ENCODE measurements around the gene PPDPF.
A peak's percentile ranks its signal among the peaks of the same experiment; 100 is the strongest.
"Not testable (repeated sequence)": the region's sequence is repeated elsewhere in the genome, so short reads cannot be mapped to it uniquely, and the experiment has no call there.

PPDPF gene

GRCh38 chr20:63547725-63548480, 27.3 kb downstream of the PPDPF start, which contains the start of gene SRMS:
Gene SRMS (minus strand): TSS chr20:63547749. CDS start chr20:63547463, 286 bp downstream.
- no peak for DNase-seq (ENCODE audit: low read depth in 3 of 3, low spot score in 1 of 3)

DNA sequence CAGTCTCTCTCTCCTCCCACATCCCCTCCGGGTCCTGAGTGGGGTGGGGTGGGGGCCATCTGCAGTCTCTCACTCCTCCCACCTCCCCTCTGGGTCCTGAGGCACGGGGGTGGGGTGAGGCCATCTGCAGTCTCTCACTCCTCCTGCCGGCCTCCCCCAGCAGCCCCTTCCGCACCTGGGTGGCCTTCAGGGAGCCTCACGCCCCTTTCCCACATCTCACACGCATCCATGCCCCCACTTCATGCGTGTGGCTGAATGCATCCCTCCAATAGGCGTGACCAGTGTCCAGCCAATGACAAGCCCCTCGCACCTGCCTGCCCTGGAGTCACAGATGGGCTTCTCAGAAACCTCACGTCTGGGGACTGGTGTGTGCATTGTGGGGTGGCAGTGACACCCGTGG, 28.0 kb downstream of the PPDPF start:
- no peak for DNase-seq (ENCODE audit: low read depth in 3 of 3, low spot score in 1 of 3)

- DNase-seq (ENCODE audit: low read depth in 3 of 3, low spot score in 1 of 3) = no peak
Measured at GRCh38 chr20:63549019-63549418, 28.5 kb downstream of the PPDPF start.

DNA sequence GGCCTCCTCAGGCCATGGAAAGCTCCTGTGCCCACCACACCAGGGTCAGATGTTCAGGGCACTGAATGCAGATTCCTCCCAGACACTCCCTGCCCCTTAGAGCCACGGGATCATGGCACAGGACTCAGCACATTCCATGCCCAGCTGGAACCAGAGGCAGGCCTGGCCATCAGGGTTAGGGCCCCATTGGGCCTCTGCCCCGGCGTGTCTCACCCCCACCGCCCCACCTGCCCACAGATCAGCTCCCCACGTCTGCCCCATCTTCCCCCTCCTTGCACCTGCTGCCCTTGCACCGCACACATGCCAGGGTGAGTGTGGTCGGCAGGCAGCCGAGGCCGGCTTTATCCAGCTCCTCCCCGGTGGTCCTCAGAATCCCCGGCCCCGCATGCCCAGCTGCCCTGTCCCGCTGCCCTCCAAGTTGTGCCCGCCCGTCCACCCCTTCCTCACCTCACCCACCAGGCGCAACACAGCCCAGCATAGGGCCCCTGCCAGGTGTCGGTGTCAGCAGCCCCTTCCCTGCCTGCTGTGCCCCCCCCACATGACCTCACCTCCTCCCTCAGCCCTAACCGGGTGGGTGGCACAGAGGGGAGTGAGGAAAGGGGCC, 29.2 kb downstream of the PPDPF start:
- no peak for DNase-seq (ENCODE audit: low read depth in 3 of 3, low spot score in 1 of 3)

GRCh38 chr20:63551068-63551467, 30.5 kb downstream of the PPDPF start:
- DNase-seq (ENCODE audit: low read depth in 3 of 3, low spot score in 1 of 3) = no peak

GRCh38 chr20:63552481-63553249, 32.1 kb downstream of the PPDPF start:
- DNase-seq (ENCODE audit: low read depth in 3 of 3, low spot score in 1 of 3) = peak in 1 of 3 donors; percentile 25

- peak; percentile 80 to 87 (median 84) for DNase-seq (ENCODE audit: low read depth in 3 of 3, low spot score in 1 of 3)
Measured at GRCh38 chr20:63553251-63553932, 32.8 kb downstream of the PPDPF start.

DNA sequence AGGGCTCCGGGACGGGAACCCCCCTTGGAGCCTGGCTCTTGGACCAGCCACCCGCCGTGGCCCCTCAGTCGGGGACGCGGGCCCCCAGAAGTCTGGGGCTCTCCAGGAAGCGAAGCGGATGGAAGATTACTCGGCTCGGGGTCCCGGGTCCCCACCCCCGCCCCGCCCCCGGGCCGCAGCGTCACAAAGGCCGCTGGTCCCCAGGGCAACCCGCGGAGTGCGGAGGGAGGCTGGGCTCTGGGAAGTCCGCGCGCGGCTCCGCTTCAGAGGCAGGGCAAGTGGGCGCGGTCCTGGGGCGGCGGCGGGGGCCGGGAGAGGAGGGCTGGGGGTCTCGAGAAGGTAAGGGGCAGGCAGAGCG, 33.3 kb downstream of the PPDPF start, which contains the start of gene FNDC11:
FNDC11 (plus strand) TSS at position 227 of the 358 bp plus-strand sequence. CDS start 1,505 bp downstream, outside the sequence.
- peak in 1 of 3 donors; percentile 38 for DNase-seq (ENCODE audit: low read depth in 3 of 3, low spot score in 1 of 3)

- no peak for DNase-seq (ENCODE audit: low read depth in 3 of 3, low spot score in 1 of 3)
Measured at GRCh38 chr20:63554361-63555278, 34.1 kb downstream of the PPDPF start.

DNA sequence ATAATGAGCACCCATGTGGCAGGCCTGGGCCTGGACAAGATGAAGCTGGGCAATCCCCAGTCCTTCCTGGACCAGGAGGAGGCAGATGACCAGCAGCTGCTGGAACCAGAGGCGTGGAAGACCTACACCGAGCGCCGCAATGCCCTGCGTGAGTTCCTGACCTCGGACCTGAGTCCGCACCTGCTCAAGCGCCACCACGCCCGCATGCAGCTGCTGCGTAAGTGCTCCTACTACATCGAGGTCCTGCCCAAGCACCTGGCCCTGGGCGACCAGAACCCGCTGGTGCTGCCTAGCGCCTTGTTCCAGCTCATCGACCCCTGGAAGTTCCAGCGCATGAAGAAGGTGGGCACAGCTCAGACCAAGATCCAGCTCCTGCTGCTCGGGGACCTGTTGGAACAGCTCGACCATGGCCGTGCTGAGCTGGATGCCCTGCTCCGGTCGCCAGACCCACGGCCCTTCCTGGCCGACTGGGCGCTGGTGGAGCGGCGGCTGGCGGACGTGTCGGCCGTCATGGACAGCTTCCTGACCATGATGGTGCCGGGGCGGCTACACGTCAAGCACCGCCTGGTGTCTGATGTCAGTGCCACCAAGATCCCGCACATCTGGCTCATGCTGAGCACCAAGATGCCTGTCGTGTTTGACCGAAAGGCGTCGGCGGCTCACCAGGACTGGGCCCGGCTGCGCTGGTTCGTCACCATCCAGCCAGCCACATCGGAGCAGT, 35.3 kb downstream of the PPDPF start:
- DNase-seq (ENCODE audit: low read depth in 3 of 3, low spot score in 1 of 3) = no peak

DNA sequence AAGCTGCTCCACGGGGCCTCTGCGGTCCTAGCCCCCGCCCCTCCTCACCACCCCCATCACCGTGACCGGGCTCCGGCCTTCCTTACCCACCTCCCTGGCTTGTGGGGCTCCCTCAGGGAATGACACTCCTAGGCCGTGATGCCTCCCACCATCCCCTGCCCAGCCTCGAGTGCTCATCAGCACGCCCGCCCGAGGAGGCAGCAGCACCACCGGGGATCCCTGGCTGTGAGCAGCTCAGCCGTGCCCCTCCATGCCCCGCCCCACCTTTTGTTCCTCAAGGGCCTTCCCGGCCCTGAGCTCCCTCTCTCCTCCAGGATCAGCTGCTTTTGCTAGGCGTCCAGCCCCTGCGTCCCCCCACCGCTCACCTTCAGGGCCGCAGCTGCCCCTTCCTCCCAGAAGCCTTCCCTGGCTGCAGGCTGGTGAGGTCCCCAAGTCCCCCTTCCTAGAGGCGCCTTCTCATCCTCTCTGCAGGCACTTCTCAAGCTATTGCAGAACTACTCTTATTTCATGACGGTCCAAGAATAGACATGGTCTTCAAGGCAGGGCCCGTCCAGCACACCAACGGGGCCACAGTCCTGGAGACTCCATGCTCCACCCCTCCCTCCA, 36.4 kb downstream of the PPDPF start:
- DNase-seq (ENCODE audit: low read depth in 3 of 3, low spot score in 1 of 3) = no peak

DNA sequence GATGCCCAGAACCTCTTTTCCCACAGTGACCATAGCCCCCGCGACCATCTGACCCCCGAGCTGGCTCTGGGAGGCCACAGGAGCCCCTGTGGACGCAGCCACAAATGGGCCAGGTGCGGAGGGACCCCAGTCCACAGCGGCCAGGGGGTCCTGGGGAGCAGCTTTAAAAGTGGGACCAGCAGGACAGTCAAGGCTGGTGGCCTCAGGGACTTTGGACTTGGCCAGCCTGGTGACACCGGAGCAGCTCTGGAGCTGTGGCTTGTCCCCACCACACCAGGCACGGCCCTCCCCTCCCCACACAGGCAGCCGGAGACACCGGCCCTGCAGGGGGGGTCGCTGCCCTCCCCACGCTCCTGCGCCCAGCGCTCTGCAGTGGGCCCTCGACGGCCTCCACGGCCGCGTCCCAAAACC, 36.9 kb downstream of the PPDPF start:
- no peak for DNase-seq (ENCODE audit: low read depth in 3 of 3, low spot score in 1 of 3)

GRCh38 chr20:63558804-63559484, 38.4 kb downstream of the PPDPF start:
- DNase-seq (ENCODE audit: low read depth in 3 of 3, low spot score in 1 of 3) = no peak

GRCh38 chr20:63559485-63560332, 39.1 kb downstream of the PPDPF start:
- not testable (repeated sequence) for DNase-seq (ENCODE audit: low read depth in 3 of 3, low spot score in 1 of 3)

DNA sequence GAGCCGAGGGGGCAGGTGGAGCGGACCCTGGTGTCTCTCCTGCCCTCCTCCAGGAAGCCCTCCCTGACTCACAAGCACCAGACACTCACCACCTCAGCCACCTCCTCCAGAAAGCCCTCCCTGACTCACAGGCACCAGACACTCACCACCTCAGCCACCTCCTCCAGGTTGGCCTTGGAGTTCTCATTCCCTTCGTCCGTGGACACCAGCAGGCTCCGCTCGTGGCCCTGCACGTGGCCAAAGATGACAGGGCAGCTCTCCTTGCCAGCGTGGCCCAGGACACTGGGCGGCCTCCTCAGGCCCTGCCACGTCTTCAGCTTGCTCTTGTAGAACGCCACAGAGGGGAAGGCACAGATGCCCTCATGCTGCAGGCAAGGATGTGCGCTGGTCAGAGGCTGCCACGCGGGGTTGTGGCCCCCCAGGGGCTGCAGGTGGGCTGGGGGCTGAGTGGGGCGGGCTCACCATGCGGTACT, 39.8 kb downstream of the PPDPF start:
- DNase-seq (ENCODE audit: low read depth in 3 of 3, low spot score in 1 of 3) = no peak

GRCh38 chr20:63560856-63561609, 40.5 kb downstream of the PPDPF start:
- no peak for DNase-seq (ENCODE audit: low read depth in 3 of 3, low spot score in 1 of 3)

Measured in stimulated activated CD4-positive, alpha-beta T cell treated with anti-CD3 and anti-CD28 coated beads, TNF-alpha, amount 100 ng/mL, for 1 hour (primary cell).